ENCODE measurements around the gene GRHL1. TPM values are rescaled to one million over a fixed set of nuclear protein-coding genes. Genes with fewer than 3 reads are reported as not detected.

GRHL1 gene
- total and polyA plus RNA-seq, 7 experiments from 2014 or later = 0.19 to 1.3 (median 0.48) TPM; not detected in 1

DNA sequence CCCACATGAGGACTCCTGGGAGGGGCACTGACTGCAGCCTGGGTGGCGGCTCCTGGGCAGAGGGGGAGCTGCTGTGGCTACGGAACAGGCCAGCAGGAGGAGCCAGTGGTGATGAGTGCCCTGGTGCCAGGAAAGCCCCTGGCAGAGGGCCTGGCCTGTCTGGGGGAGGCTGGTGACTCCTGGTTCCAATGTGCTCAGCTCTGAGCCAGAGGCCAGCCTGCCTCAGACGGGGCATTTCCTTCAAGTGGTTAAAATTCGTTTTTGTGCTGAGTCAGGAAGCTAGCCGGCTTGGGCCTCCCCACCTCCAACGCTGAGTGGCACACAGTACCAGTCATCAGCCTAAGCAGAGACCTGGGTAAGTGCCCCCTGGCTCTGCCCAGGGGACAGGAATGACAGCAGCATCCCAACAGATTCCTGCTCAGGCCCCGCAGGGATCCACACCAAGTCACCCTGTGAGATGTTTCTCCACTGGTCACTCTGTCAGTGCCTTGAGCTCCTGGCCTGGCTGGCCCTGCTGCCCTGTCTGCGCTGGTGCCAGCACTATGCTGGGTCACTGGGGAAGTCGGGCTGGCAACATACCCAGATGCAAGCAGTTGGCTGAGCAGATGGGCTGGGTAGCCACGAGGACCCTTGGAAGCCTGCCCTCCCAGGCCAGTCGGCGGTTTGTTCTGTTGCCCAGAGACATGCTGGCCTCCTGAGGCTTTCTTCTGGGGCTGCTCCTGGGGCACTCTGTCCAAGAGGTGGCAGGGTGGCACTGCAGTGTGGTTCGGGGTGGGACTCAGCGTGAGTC lies 84.8 kb downstream of the GRHL1 start:
- peaks cover 0 to 1% (median 0%) of the 10 kb centered on the region in 5 donors for H3K36me3 Mint-ChIP-seq
- peaks cover 0 to 16% (median 7%) of the 10 kb centered on the region in 7 donors for H3K4me1 Mint-ChIP-seq
- ChIA-PET POLR2A (interaction anchor here (0.6 kb wide), 1 partner anchor 221 kb away, joined by 3 read pairs; no protein-coding TSS in a partner anchor), CTCF (interaction anchor here (1.1 to 1.6 kb wide), 3 partner anchors 11 to 52 kb away, joined by 3 to 5 read pairs (median 4); no protein-coding TSS in a partner anchor)
- no peaks in the 10 kb centered on the region for H3K9me3 ChIP-seq (ENCODE audit: control insufficient read depth in 2 of 3, low read length in 3 of 3)
- H3K27me3 Mint-ChIP-seq = peaks cover 0 to 19% (median 0%) of the 10 kb centered on the region in 5 donors
- H3K4me1 ChIP-seq (ENCODE audit: control insufficient read depth in 2 of 2, insufficient read depth in 2 of 2, low read length in 2 of 2) = no peaks in the 10 kb centered on the region
- no peaks in the 10 kb centered on the region for H3K36me3 ChIP-seq (ENCODE audit: control insufficient read depth in 2 of 3, insufficient read depth in 3 of 3, low read length in 3 of 3)
- no peak overlapping the region for H3K27ac Mint-ChIP-seq
- intact Hi-C loops (cut with micrococcal nuclease) = no loop called here
- H3K27me3 ChIP-seq (ENCODE audit: control insufficient read depth in 2 of 2, insufficient read depth in 2 of 2, low read length in 2 of 2) = no peaks in the 10 kb centered on the region
- ATAC-seq = peak; percentile 91
- no peak overlapping the region for H3K4me3 ChIP-seq (ENCODE audit: low read length)
- peak in 1 of 9 donors; percentile 31 for DNase-seq
- no peak overlapping the region for H3K4me3 Mint-ChIP-seq
- H3K9me3 Mint-ChIP-seq = no peaks in the 10 kb centered on the region
- no peak overlapping the region for H3K27ac ChIP-seq (ENCODE audit: low read depth, low read length)

DNA sequence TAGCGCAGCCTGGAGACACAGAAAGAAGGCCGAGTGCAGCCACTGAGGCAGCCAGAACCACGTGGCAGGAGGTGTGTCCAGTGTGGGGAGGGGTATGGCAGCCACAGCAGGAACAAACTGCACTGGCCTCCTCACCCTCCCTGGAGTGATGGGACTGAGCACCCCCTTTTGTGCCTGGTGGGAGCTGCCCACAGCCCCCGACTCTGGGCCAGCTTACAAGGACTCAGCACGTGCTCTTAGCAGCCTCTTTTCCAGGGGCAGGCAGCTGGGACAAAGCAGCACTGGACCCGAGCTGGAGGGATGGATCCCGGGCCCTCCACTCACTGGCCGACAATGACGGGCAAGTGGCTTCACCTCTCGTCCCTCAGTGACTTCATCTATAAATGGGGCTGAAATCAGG lies 86.6 kb downstream of the GRHL1 start:
- intact Hi-C loops (cut with micrococcal nuclease) = no loop called here
- DNase-seq (no peak), ATAC-seq (no peak)
- ChIA-PET CTCF (interaction anchor here (0.8 kb wide), 1 partner anchor 52 kb away, joined by 3 read pairs; no protein-coding TSS in a partner anchor), POLR2A (interaction anchor here (0.7 kb wide), 1 partner anchor 1123 kb away, joined by 3 read pairs; no protein-coding TSS in a partner anchor)
- Mint-ChIP-seq H3K27ac (no peak overlapping the region), H3K9me3 (peaks cover 0 to 5% (median 0%) of the 10 kb centered on the region in 11 donors), H3K27me3 (peaks cover 0 to 35% (median 0%) of the 10 kb centered on the region in 5 donors), H3K4me3 (no peak overlapping the region), H3K4me1 (peaks cover 7 to 22% (median 12%) of the 10 kb centered on the region in 7 donors), H3K36me3 (peaks cover 0 to 1% (median 0%) of the 10 kb centered on the region in 5 donors)
- Histone ChIP-seq H3K36me3 (ENCODE audit: control insufficient read depth in 2 of 3, insufficient read depth in 3 of 3, low read length in 3 of 3) (no peaks in the 10 kb centered on the region), H3K9me3 (ENCODE audit: control insufficient read depth in 2 of 3, low read length in 3 of 3) (no peaks in the 10 kb centered on the region), H3K4me3 (ENCODE audit: low read length) (no peak overlapping the region), H3K27me3 (ENCODE audit: control insufficient read depth in 2 of 2, insufficient read depth in 2 of 2, low read length in 2 of 2) (no peaks in the 10 kb centered on the region), H3K4me1 (ENCODE audit: control insufficient read depth in 2 of 2, insufficient read depth in 2 of 2, low read length in 2 of 2) (no peaks in the 10 kb centered on the region), H3K27ac (ENCODE audit: low read depth, low read length) (no peak overlapping the region)

DNA sequence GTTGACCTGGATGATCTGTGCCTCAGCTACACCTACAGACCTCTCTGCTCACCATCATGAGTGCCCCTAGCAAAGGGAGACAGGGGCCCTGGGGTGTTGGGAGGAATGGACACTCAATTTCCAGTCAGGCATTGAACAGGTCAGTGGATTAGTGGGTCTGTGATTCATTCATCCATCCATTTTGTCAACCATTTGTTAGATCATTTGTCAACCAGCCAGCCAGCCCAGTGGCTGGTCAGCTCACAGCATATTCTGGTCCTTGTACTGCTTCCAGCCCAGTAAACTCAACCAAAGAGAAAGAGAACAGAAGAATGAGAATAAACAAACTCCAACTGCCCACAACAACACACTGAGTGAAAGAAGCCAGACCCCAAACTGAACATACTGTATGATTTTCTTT lies 87.2 kb downstream of the GRHL1 start:
- Mint-ChIP-seq H3K36me3 (peaks cover 0 to 1% (median 0%) of the 10 kb centered on the region in 5 donors), H3K4me1 (peaks cover 7 to 22% (median 12%) of the 10 kb centered on the region in 7 donors), H3K27me3 (peaks cover 0 to 33% (median 0%) of the 10 kb centered on the region in 5 donors), H3K9me3 (peaks cover 0 to 5% (median 0%) of the 10 kb centered on the region in 11 donors), H3K4me3 (no peak overlapping the region), H3K27ac (no peak overlapping the region)
- POLR2A ChIA-PET = interaction anchor here (0.8 kb wide), 1 partner anchor 10 kb away, joined by 3 read pairs; no protein-coding TSS in a partner anchor
- Histone ChIP-seq H3K27ac (ENCODE audit: low read depth, low read length) (no peak overlapping the region), H3K4me3 (ENCODE audit: low read length) (no peak overlapping the region), H3K27me3 (ENCODE audit: control insufficient read depth in 2 of 2, insufficient read depth in 2 of 2, low read length in 2 of 2) (no peaks in the 10 kb centered on the region), H3K36me3 (ENCODE audit: control insufficient read depth in 2 of 3, insufficient read depth in 3 of 3, low read length in 3 of 3) (no peaks in the 10 kb centered on the region), H3K9me3 (ENCODE audit: control insufficient read depth in 2 of 3, low read length in 3 of 3) (no peaks in the 10 kb centered on the region), H3K4me1 (ENCODE audit: control insufficient read depth in 2 of 2, insufficient read depth in 2 of 2, low read length in 2 of 2) (no peaks in the 10 kb centered on the region)
- CTCF ChIA-PET = interaction anchor here (0.8 kb wide), 1 partner anchor 52 kb away, joined by 3 read pairs; no protein-coding TSS in a partner anchor
- no peak for ATAC-seq
- intact Hi-C loops (cut with micrococcal nuclease) = no loop called here
- no peak for DNase-seq

DNA sequence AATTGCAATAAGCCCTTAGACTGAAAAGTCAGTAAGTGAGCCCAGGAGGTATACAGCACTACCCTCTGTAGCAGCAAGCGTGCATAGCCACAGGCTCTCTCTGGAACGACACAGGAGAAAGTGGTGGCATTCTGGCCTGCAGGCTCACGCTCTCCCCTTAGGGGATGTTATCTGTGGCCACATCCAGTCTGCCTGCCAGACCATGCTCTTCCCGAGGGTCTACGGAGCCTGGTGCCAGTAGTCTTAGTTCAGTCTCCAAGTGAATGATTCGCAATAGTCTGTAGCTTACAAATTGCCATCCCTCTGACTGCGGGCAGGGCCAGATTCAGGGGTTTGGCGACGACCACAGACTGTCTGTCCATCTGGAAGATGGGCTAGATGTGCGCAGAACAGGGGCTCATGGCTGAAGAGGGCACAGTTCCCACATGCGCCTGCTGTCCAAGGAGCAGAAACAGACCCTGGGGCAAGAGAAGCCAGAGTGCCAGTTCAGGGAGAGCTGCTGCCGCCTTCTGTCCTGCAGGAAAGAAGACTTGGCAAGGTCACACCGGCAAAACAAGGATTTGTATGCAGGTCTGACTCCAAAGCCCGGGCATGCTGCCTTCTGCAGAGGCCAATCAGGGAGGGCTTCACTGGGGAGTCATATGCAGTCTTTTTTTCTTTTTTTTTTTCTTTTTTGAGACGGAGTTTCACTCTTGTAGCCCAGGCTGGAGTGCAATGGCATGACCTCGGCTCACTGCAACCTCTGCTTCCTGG lies 88.3 kb downstream of the GRHL1 start:
- peaks cover 3 to 6% of the 10 kb centered on the region in 2 donors for H3K4me1 ChIP-seq (ENCODE audit: control insufficient read depth in 2 of 2, insufficient read depth in 2 of 2, low read length in 2 of 2)
- POLR2A ChIA-PET = no interaction called here
- H3K9me3 ChIP-seq (ENCODE audit: control insufficient read depth in 2 of 3, low read length in 3 of 3) = no peaks in the 10 kb centered on the region
- H3K4me3 ChIP-seq (ENCODE audit: low read length) = no peak overlapping the region
- Mint-ChIP-seq H3K4me1 (peaks cover 11 to 22% (median 19%) of the 10 kb centered on the region in 7 donors), H3K36me3 (peaks cover 0 to 3% (median 0%) of the 10 kb centered on the region in 5 donors), H3K27ac (peak overlapping the region in 1 of 9 donors; percentile 13), H3K9me3 (peaks cover 0 to 5% (median 0%) of the 10 kb centered on the region in 11 donors), H3K27me3 (peaks cover 0 to 33% (median 0%) of the 10 kb centered on the region in 5 donors), H3K4me3 (no peak overlapping the region)
- intact Hi-C loops (cut with micrococcal nuclease) = loop anchor here (5.0 to 10.0 kb wide), 6 partner anchors 408 to 1203 kb away; partner anchors contain the start of genes ADAM17 (in 1 of the 2), CPSF3 (in 1 of the 2), IAH1 (in 1 of the 2) and ITGB1BP1 (in 1 of the 2)
- H3K36me3 ChIP-seq (ENCODE audit: control insufficient read depth in 2 of 3, insufficient read depth in 3 of 3, low read length in 3 of 3) = no peaks in the 10 kb centered on the region
- CTCF ChIA-PET = interaction anchor here (0.6 kb wide), 1 partner anchor 63 kb away, joined by 3 read pairs; no protein-coding TSS in a partner anchor
- H3K27me3 ChIP-seq (ENCODE audit: control insufficient read depth in 2 of 2, insufficient read depth in 2 of 2, low read length in 2 of 2) = no peaks in the 10 kb centered on the region
- no peak overlapping the region for H3K27ac ChIP-seq (ENCODE audit: low read depth, low read length)
- ATAC-seq = no peak
- no peak for DNase-seq

DNA sequence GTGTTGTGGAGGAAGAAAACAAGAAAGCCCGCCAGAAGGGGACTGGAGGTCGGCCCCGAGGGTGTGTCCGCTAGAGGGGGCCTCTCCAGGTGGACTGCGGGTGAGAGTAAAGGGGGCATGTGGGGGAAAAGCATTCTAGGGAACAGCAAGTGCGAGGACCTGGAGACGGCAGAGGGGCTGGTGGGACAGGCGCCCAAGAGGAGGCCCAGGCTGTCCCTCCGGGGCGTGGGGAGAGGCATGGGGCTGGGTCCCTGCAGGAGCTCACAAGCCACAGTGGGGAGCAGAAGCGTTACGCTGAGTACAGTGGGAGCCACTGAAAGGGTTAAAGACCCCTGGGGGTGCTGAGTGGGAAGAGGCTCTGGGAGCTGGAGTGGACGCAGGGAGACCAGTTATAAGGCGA lies 90.2 kb downstream of the GRHL1 start:
- no peaks in the 10 kb centered on the region for H3K36me3 ChIP-seq (ENCODE audit: control insufficient read depth in 2 of 3, insufficient read depth in 3 of 3, low read length in 3 of 3)
- peaks cover 9 to 30% (median 25%) of the 10 kb centered on the region in 7 donors for H3K4me1 Mint-ChIP-seq
- no peak overlapping the region for H3K4me3 ChIP-seq (ENCODE audit: low read length)
- peaks cover 6% of the 10 kb centered on the region in 2 donors for H3K4me1 ChIP-seq (ENCODE audit: control insufficient read depth in 2 of 2, insufficient read depth in 2 of 2, low read length in 2 of 2)
- intact Hi-C loops (cut with micrococcal nuclease) = loop anchor here (2.0 to 10.0 kb wide), 7 partner anchors 261 to 1204 kb away; partner anchors contain the start of genes ADAM17 (in 1 of the 2), CPSF3 (in 1 of the 2), HPCAL1 (in 1 of the 2) and IAH1 (in 1 of the 2)
- POLR2A ChIA-PET = interaction anchor here (1.3 kb wide), 1 partner anchor 13 kb away, joined by 7 read pairs; no protein-coding TSS in a partner anchor
- peaks cover 0 to 31% (median 0%) of the 10 kb centered on the region in 5 donors for H3K27me3 Mint-ChIP-seq
- no peak for DNase-seq
- no peak overlapping the region for H3K27ac ChIP-seq (ENCODE audit: low read depth, low read length)
- H3K27me3 ChIP-seq (ENCODE audit: control insufficient read depth in 2 of 2, insufficient read depth in 2 of 2, low read length in 2 of 2) = no peaks in the 10 kb centered on the region
- CTCF ChIA-PET = no interaction called here
- peak overlapping the region; percentile 6 to 94 (median 87) for H3K4me3 Mint-ChIP-seq
- H3K9me3 Mint-ChIP-seq = peaks cover 0 to 5% (median 0%) of the 10 kb centered on the region in 11 donors
- no peak for ATAC-seq
- H3K9me3 ChIP-seq (ENCODE audit: control insufficient read depth in 2 of 3, low read length in 3 of 3) = no peaks in the 10 kb centered on the region
- H3K36me3 Mint-ChIP-seq = peaks cover 0 to 3% (median 0%) of the 10 kb centered on the region in 5 donors
- peak overlapping the region in 5 of 9 donors; percentile 52 to 90 (median 76) for H3K27ac Mint-ChIP-seq

Measured in naive thymus-derived CD4-positive, alpha-beta T cell (primary cell).